Measurements from ENCODE around the gene TMEM196.
"Not testable (repeated sequence)": the region's sequence is repeated elsewhere in the genome, so short reads cannot be mapped to it uniquely, and the experiment has no call there.

Gene TMEM196

GRCh38 chr7:19705663-19706062 is 67.8 kb downstream of the TMEM196 start:
- DNase-seq, result peak; percentile 3

GRCh38 chr7:19701471-19701870 is 71.9 kb downstream of the TMEM196 start:
- peak; percentile 40 for DNase-seq

GRCh38 chr7:19700936-19701335 is 72.5 kb downstream of the TMEM196 start:
- no peak for DNase-seq

- no peak for DNase-seq
These were observed 75.1 kb downstream of the TMEM196 start for GRCh38 chr7:19698331-19698730.

- DNase-seq, result no peak
These were observed 76.5 kb downstream of the TMEM196 start for GRCh38 chr7:19696926-19697325.

GRCh38 chr7:19692111-19692828 is 81.1 kb downstream of the TMEM196 start:
- no peak for DNase-seq

- no peak for DNase-seq
These were observed 82.7 kb downstream of the TMEM196 start for GRCh38 chr7:19690736-19691135.

- not testable (repeated sequence) for DNase-seq
These were observed 84.3 kb downstream of the TMEM196 start for GRCh38 chr7:19689130-19689529.

- DNase-seq, result no peak
These were observed 91.8 kb downstream of the TMEM196 start for GRCh38 chr7:19681596-19681995.

GRCh38 chr7:19677180-19677579 is 96.2 kb downstream of the TMEM196 start:
- DNase-seq, result no peak

- DNase-seq, result no peak
These were observed 97.6 kb downstream of the TMEM196 start for GRCh38 chr7:19675816-19676215.

GRCh38 chr7:19674266-19674960 is 99.0 kb downstream of the TMEM196 start:
- DNase-seq, result no peak

- no peak for DNase-seq
These were observed 102.6 kb downstream of the TMEM196 start for GRCh38 chr7:19670806-19671205.

All from NCI-H345 (cell line).